ENCODE results near the gene SNAPIN.

Gene SNAPIN

DNA sequence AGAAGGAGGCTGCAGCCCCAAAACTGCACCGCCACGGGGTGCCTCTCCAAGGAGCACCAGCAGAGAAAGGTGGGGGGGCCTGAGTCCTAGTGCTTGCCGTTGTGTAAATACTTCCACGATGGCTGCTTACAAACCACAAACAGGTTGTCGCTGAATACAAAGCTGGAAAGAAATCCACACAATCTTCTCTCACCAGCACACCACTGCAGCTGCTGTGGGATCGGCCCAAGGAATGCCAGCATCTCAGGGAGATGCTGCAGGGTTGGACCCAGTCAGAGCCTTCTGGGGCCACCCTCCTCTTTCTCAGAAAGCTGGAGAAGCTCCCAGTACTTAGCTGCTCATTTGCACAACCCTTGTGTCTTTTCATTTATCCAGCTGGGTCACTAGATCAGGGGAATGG, 39.3 kb upstream of the SNAPIN start:
- Histone ChIP-seq H3K27me3 (ENCODE audit: insufficient read depth, low read length) (no peaks in the 10 kb centered on the region), H4K20me1 (ENCODE audit: insufficient read depth, low read length) (no peaks in the 10 kb centered on the region), H3K4me3 (ENCODE audit: low read depth, low read length, poor library complexity, severe bottlenecking) (no peak overlapping the region), H3K4me2 (ENCODE audit: low read length) (no peak overlapping the region), H3K36me3 (ENCODE audit: insufficient read depth, low read length) (no peaks in the 10 kb centered on the region; the same call in 1 of the 2 replicates), H3F3A (ENCODE audit: insufficient read depth, low read length) (no peaks in the 10 kb centered on the region), H3K9ac (ENCODE audit: low read length) (no peak overlapping the region), H3K9me3 (ENCODE audit: low read length) (no peaks in the 10 kb centered on the region), H2AFZ (ENCODE audit: low read length) (no peak overlapping the region), H3K4me1 (ENCODE audit: insufficient read depth, low read length, severe bottlenecking) (peaks cover 11% of the 10 kb centered on the region), H3K79me2 (ENCODE audit: insufficient read depth, low read length) (no peaks in the 10 kb centered on the region), H3K9me2 (ENCODE audit: low read depth, low read length) (no peaks in the 10 kb centered on the region), H3K27ac (ENCODE audit: low read depth, low read length, poor library complexity, severe bottlenecking) (no peak overlapping the region)
- TF ChIP-seq, protein P1, sequence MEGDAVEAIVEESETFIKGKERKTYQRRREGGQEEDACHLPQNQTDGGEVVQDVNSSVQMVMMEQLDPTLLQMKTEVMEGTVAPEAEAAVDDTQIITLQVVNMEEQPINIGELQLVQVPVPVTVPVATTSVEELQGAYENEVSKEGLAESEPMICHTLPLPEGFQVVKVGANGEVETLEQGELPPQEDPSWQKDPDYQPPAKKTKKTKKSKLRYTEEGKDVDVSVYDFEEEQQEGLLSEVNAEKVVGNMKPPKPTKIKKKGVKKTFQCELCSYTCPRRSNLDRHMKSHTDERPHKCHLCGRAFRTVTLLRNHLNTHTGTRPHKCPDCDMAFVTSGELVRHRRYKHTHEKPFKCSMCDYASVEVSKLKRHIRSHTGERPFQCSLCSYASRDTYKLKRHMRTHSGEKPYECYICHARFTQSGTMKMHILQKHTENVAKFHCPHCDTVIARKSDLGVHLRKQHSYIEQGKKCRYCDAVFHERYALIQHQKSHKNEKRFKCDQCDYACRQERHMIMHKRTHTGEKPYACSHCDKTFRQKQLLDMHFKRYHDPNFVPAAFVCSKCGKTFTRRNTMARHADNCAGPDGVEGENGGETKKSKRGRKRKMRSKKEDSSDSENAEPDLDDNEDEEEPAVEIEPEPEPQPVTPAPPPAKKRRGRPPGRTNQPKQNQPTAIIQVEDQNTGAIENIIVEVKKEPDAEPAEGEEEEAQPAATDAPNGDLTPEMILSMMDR (IDR thresholded peaks at IDR 0.05; ENCODE audit: low read length) = no peak
- no peak for TF ChIP-seq EZH2 (IDR thresholded peaks at IDR 0.05; ENCODE audit: borderline replicate concordance, low read length)

DNA sequence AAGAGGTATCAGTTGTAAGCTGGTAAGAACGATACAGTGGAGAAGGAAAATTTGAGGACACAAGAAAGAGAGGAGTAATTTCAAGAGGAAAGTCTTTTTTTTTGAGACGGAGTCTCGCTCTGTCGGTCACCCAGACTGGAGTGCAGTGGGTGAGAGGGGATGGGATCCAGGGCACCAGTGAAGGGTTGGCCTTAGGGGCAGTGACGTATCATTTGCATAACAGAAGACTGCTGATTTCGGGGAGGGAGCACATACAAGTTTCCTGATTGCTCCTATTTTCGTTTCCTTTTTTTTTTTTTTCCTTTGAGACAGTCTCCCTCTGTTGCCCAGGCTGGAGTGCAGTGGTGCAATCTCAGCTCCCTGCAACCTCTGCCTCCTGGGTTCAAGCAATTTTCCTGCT, 35.4 kb upstream of the SNAPIN start:
- no peak overlapping the region for H3K4me3 ChIP-seq (ENCODE audit: low read depth, low read length, poor library complexity, severe bottlenecking)
- no peaks in the 10 kb centered on the region for H4K20me1 ChIP-seq (ENCODE audit: insufficient read depth, low read length)
- H3K27ac ChIP-seq (ENCODE audit: low read depth, low read length, poor library complexity, severe bottlenecking) = no peak overlapping the region
- H3K9ac ChIP-seq (ENCODE audit: low read length) = no peak overlapping the region
- H2AFZ ChIP-seq (ENCODE audit: low read length) = no peak overlapping the region
- H3K79me2 ChIP-seq (ENCODE audit: insufficient read depth, low read length) = no peaks in the 10 kb centered on the region
- H3K9me2 ChIP-seq (ENCODE audit: low read depth, low read length) = no peaks in the 10 kb centered on the region
- H3K27me3 ChIP-seq (ENCODE audit: insufficient read depth, low read length) = no peaks in the 10 kb centered on the region
- H3K36me3 ChIP-seq (ENCODE audit: insufficient read depth, low read length) = no peaks in the 10 kb centered on the region; the same call in 1 of the 2 replicates
- H3F3A ChIP-seq (ENCODE audit: insufficient read depth, low read length) = no peaks in the 10 kb centered on the region
- H3K4me2 ChIP-seq (ENCODE audit: low read length) = no peak overlapping the region
- TF ChIP-seq, protein P1 (IDR thresholded peaks at IDR 0.05; ENCODE audit: low read length) = no peak
- no peak for TF ChIP-seq EZH2 (IDR thresholded peaks at IDR 0.05; ENCODE audit: borderline replicate concordance, low read length)
- peaks cover 24% of the 10 kb centered on the region for H3K4me1 ChIP-seq (ENCODE audit: insufficient read depth, low read length, severe bottlenecking)
- H3K9me3 ChIP-seq (ENCODE audit: low read length) = no peaks in the 10 kb centered on the region

DNA sequence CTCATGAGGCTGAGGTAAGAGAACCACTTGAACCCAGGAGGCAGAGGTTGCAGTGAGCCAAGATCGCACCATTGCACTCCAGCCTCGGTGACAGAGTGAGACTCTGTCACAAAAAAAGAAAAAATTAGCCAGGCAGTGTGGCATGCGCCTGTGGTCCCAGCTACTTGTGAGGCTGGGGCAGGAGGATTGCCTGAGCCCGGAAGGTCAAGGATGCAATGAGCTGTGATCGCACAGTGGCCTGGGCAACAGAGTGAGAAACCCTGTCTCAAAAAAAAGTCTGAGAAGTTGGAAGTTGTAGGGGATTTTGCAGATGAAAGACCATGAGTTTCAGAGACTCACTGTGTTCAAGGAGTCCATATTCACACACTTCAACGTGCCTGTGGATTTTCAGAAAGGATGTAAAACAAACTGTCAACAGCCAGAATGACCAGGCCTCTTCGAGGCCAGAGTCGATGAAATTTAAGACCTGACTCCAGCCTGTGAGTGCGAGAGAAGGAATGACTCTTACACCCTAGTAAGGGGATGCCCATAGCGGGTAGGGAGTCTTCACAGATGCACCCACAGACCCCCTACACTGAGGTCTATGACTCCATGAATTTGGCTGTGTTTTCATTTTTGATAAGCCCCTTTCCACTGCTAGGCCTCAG, 33.4 kb upstream of the SNAPIN start:
- no peak overlapping the region for H2AFZ ChIP-seq (ENCODE audit: low read length)
- H3K27ac ChIP-seq (ENCODE audit: low read depth, low read length, poor library complexity, severe bottlenecking) = no peak overlapping the region
- H3K79me2 ChIP-seq (ENCODE audit: insufficient read depth, low read length) = no peaks in the 10 kb centered on the region
- H3K36me3 ChIP-seq (ENCODE audit: insufficient read depth, low read length) = no peaks in the 10 kb centered on the region
- no peaks in the 10 kb centered on the region for H3K9me3 ChIP-seq (ENCODE audit: low read length)
- H3K4me1 ChIP-seq (ENCODE audit: insufficient read depth, low read length, severe bottlenecking) = peaks cover 24% of the 10 kb centered on the region
- H3K4me2 ChIP-seq (ENCODE audit: low read length) = no peak overlapping the region
- no peaks in the 10 kb centered on the region for H3K9me2 ChIP-seq (ENCODE audit: low read depth, low read length)
- no peaks in the 10 kb centered on the region for H3K27me3 ChIP-seq (ENCODE audit: insufficient read depth, low read length)
- H3F3A ChIP-seq (ENCODE audit: insufficient read depth, low read length) = no peaks in the 10 kb centered on the region
- no peaks in the 10 kb centered on the region for H4K20me1 ChIP-seq (ENCODE audit: insufficient read depth, low read length)
- H3K4me3 ChIP-seq (ENCODE audit: low read depth, low read length, poor library complexity, severe bottlenecking) = no peak overlapping the region
- no peak overlapping the region for H3K9ac ChIP-seq (ENCODE audit: low read length)
- TF ChIP-seq EZH2 (IDR thresholded peaks at IDR 0.05; ENCODE audit: borderline replicate concordance, low read length) = no peak
- TF ChIP-seq, protein P1 (IDR thresholded peaks at IDR 0.05; ENCODE audit: low read length) = no peak
